ENCODE data around the gene SPTBN4. TPM values are rescaled to one million over a fixed set of nuclear protein-coding genes. Genes with fewer than 3 reads are reported as not detected.
"Not testable (repeated sequence)": the region's sequence is repeated elsewhere in the genome, so short reads cannot be mapped to it uniquely, and the experiment has no call there.

Gene SPTBN4
- total RNA-seq, 1 donor from 2014 or later: 0.43 TPM

GRCh38 chr19:40589591-40590429 lies 123.0 kb downstream of the SPTBN4 start:
- no peaks in the 10 kb centered on the region for H3K27me3 ChIP-seq
- H3K4me3 ChIP-seq: no peak overlapping the region
- intact Hi-C loops (cut with DNase I): loop anchor here (10.0 kb wide), 1 partner anchor 285 kb away; no protein-coding TSS in a partner anchor
- no peak overlapping the region for H3K27ac ChIP-seq
- H3K4me1 ChIP-seq: no peaks in the 10 kb centered on the region
- H3K36me3 ChIP-seq: peaks cover 20 to 32% of the 10 kb centered on the region in 2 donors
- no peaks in the 10 kb centered on the region for H3K9me3 ChIP-seq
- TF ChIP-seq CTCF (IDR thresholded peaks at IDR 0.05): no peak
- no peak for DNase-seq (ENCODE audit: low spot score in 2 of 2)

GRCh38 chr19:40590464-40591265 lies 123.9 kb downstream of the SPTBN4 start:
- Histone ChIP-seq H3K27me3 (no peaks in the 10 kb centered on the region), H3K4me3 (no peak overlapping the region), H3K27ac (no peak overlapping the region), H3K9me3 (no peaks in the 10 kb centered on the region), H3K36me3 (peaks cover 20 to 23% of the 10 kb centered on the region in 2 donors), H3K4me1 (no peaks in the 10 kb centered on the region)
- no peak for TF ChIP-seq CTCF (IDR thresholded peaks at IDR 0.05)
- no peak for DNase-seq (ENCODE audit: low spot score in 2 of 2)
- intact Hi-C loops (cut with DNase I): loop anchor here (10.0 kb wide), 1 partner anchor 286 kb away; no protein-coding TSS in a partner anchor

GRCh38 chr19:40591724-40592123 lies 124.9 kb downstream of the SPTBN4 start:
- intact Hi-C loops (cut with DNase I): loop anchor here (10.0 kb wide), 1 partner anchor 287 kb away; no protein-coding TSS in a partner anchor
- not testable (repeated sequence) for H3K4me1 ChIP-seq; H3K27me3 ChIP-seq; DNase-seq (ENCODE audit: low spot score in 2 of 2); H3K4me3 ChIP-seq; H3K9me3 ChIP-seq; H3K27ac ChIP-seq
- H3K36me3 ChIP-seq: peaks cover 14 to 20% of the 10 kb centered on the region in 2 donors

- no peak overlapping the region for H3K27ac ChIP-seq
- intact Hi-C loops (cut with DNase I): loop anchor here (10.0 kb wide), 1 partner anchor 287 kb away; no protein-coding TSS in a partner anchor
Observed at GRCh38 chr19:40592170-40592569, 125.4 kb downstream of the SPTBN4 start.

GRCh38 chr19:40594255-40594654 lies 127.5 kb downstream of the SPTBN4 start:
- Histone ChIP-seq H3K36me3 (no peaks in the 10 kb centered on the region), H3K27me3 (no peaks in the 10 kb centered on the region), H3K4me3 (no peak overlapping the region), H3K27ac (no peak overlapping the region), H3K4me1 (peaks cover 15 to 22% of the 10 kb centered on the region in 2 donors), H3K9me3 (no peaks in the 10 kb centered on the region)
- no peak for TF ChIP-seq CTCF (IDR thresholded peaks at IDR 0.05)
- no peak for DNase-seq (ENCODE audit: low spot score in 2 of 2)
- intact Hi-C loops (cut with DNase I): loop anchor here (10.0 kb wide), 1 partner anchor 289 kb away; no protein-coding TSS in a partner anchor

More at GRCh38 chr19:40592170-40592569, 125.4 kb downstream of the SPTBN4 start:
- no peak for DNase-seq (ENCODE audit: low spot score in 2 of 2)
- no peak for TF ChIP-seq CTCF (IDR thresholded peaks at IDR 0.05)
- H3K27me3 ChIP-seq: no peaks in the 10 kb centered on the region
- H3K4me3 ChIP-seq: no peak overlapping the region
- peaks cover 2 to 5% of the 10 kb centered on the region in 2 donors for H3K4me1 ChIP-seq
- H3K36me3 ChIP-seq: peaks cover 10 to 16% of the 10 kb centered on the region in 2 donors
- no peaks in the 10 kb centered on the region for H3K9me3 ChIP-seq
